GM18517 (cell line): ENCODE measurements around the gene TAF10.

Experiments
- ATAC-seq: cut with Tn5 transposase; IDR thresholded peaks from one replicate; pipeline ENCODE4 v1.9.1; 2021; ENCODE audit warnings: mild to moderate bottlenecking, moderate library complexity; ENCODE audit not compliant: unreplicated experiment

The TAF10 gene

GRCh38 chr11:6609502-6610015 lies 2.5 kb downstream of the TAF10 start:
- ATAC-seq, result no peak

GRCh38 chr11:6608726-6609501 lies 3.1 kb downstream of the TAF10 start:
- ATAC-seq, result no peak

- ATAC-seq, result no peak
Observed at GRCh38 chr11:6608011-6608410, 4.0 kb downstream of the TAF10 start.

DNA sequence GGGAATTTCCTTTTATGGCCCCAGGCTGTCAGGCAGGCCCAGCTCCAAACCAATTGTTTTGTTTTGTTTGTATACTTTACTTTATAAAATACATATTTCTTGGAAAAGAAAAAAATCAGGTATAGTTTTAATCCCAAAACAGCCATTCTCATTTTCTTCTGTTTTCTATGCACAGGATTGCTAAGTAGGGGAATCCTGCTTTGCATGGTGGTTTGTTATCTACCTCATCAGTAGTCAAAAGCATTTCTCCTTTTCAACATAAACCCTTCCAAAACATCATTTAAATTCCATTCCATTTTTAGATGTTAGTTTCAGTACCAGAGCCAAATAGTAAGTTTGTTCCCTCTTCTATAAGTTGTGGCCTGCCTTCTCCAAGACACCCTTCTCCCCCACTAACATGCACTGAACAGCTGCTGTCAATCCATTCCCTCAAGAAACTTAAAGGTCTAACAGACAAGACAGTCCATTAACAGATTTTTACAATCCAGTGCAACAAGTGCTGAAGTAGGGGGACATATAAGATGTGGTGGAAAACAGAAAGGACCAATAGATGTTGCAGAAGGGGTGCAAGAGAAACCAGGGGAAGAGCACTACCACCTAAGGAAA lies 4.7 kb downstream of the TAF10 start:
- ATAC-seq, result no peak

DNA sequence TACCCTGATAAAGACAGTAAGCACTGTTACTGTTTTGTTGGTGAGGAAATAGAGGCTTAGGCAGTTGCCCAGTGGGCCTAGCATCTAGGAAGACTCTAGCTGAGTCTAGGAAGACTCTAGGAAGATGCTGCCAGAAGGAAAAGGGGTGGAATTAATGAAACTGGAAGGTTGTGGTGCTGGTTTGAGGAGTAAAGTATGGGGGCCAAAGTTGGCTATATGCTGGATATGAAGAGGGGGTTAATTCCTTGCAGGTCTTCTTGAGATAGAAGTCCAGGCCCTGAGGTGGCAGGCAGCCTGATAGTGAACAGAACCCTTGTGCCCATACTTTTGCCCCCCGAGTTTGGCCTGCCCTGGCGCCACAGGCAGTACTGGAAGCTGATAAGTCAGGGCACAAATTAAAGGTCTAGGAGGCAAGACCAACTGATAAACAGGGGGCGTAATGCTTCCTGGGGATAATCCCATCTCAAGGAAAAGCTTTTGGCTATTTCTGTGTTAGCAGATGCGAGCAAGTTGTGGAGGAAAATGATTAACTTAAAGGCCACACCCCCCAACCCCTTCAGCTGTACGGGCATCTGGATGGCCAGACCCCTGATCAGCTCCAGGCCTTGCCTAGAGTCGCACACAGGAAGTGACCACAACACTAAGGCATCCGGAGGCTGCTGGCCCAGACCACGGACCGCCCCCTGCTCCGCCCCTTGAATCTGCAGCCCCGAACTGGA lies 5.4 kb downstream of the TAF10 start:
- ATAC-seq, result peak; percentile 31

- no peak for ATAC-seq
Observed at GRCh38 chr11:6604790-6605189, 7.2 kb downstream of the TAF10 start.

GRCh38 chr11:6604081-6604626 lies 7.9 kb downstream of the TAF10 start:
- ATAC-seq, result peak; percentile 45

DNA sequence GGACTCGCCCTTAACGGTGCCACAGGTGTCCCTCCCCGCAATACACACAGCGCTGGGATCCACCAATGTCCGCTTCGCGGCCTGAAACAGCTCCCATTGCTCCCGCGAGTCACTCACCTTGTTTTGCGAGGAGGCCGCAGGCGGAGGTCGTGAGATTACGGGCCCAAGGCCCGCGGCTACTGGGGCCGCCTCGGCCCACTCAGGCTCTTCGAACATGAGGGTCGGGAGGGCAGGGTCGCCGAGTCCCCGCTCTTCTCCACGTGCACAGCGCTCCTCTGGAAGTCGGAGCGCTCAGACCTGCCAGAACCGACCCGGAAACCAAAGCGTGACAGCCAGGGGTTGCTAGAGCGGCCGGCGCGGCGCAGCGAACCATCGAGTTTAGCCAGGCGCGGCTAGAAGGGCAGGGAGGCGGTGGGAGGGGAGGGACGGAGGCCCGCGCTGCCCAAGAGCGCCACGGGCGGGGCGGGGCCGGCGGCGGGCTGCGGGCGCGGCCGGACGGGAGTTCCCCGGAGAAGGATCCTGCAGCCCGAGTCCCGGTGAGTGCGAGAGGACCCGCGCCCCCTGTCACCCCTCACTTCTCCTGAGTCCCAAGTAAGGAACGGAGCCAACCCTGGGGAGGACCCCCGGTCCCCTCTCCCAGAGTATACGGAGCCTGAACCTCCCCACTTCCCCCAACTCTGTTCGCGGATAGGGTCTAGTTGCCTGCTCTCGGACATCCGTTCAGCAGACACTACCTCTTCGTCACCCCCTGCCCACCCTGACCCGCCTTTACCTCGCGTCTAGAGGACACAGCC lies 8.5 kb downstream of the TAF10 start, which contains the start of the genes ILK and RRP8:
Gene ILK, plus strand, starts transcription at position 488 of the 794 bp plus-strand sequence. CDS start 498 bp downstream, outside the sequence.
Gene RRP8, minus strand, starts transcription at position 330 of the 794 bp plus-strand sequence. Its CDS starts 114 bp downstream, at position 216.
- ATAC-seq, result peak; percentile 60

- no peak for ATAC-seq
Observed at GRCh38 chr11:6602096-6602940, 9.7 kb downstream of the TAF10 start.

DNA sequence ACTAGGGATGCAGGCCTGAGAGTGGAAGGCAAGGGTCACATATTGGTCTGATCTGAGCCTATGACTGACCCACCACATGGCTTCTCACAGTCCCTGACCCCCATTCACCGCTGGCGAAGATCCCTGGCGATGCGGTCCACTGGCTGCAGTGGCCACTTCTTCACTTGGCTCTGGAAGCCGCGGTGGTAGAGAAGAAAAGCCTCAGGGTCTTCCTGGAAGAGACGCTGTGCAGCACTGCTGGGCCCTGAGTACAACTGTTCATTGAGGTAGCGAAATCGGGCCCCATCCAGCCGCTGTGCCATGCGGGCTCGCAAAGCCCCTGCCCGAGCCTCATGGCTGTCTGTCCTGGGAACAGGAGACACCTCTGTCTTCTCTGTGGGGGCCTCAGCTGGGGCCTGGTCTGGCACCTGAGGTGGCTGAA lies 11.0 kb downstream of the TAF10 start:
- no peak for ATAC-seq

GRCh38 chr11:6599881-6600390 lies 12.1 kb downstream of the TAF10 start:
- ATAC-seq, result no peak

- no peak for ATAC-seq
Observed at GRCh38 chr11:6599449-6599848, 12.6 kb downstream of the TAF10 start.

DNA sequence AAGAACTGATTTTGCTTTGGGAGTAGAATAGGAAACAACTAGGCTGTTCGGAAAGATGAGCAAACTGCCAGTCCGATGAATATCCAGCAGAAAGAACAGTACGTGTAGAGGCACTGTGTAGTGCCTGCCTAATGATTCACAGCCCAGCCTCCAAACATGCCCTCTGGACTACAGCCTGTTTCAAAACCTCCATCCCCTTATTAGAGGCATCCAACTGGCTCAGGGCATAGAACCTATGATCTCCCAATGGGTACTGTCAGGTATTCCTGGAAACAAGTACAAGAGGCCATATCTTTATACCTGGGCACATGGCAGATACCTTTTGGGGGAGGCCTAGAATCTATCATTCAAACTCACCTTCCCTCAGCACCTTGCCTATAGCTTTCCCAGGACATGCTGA lies 13.5 kb downstream of the TAF10 start:
- ATAC-seq, result no peak

GRCh38 chr11:6596239-6596877 lies 15.7 kb downstream of the TAF10 start:
- ATAC-seq, result no peak

GRCh38 chr11:6594142-6594768 lies 17.8 kb downstream of the TAF10 start:
- ATAC-seq, result no peak

- ATAC-seq, result no peak
Observed at GRCh38 chr11:6588018-6588417, 24.0 kb downstream of the TAF10 start.

DNA sequence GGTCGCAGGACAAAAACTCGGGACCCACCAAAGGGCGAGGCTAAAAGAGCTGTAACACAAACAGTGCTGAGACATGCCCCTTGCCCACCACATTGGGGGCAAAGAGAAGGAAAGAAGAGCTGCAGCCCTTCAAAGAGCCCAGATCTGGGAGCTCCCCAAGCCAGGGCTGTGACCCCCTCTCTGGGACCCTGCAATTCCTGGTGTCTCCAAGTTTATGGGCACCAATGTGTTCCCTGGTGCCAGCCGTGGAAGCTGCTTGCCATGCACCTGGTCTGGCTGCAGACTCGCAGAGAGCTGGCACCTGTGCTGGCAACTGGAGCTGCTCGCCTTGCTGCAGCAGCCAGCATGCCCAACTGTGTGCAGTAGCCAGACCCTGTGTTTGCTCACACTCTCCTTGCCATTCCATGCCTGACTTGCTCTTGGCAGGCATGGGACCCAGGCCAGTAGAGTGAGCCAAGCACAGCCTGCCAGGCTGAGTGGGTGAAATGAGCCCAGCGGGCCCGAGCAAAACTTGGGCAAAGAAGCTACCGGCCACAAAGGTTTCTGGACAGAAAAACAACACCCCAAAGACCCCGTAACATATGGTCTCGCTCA lies 24.6 kb downstream of the TAF10 start:
- ATAC-seq, result no peak
